Spleen (tissue), 7 donors: ENCODE measurements around the gene DUS2.

Experiments
- POLR2A ChIP-seq, 3 donors: fragments of 450-650 bp; IDR thresholded peaks; one replicate each; pipeline ENCODE4 v1.5.1; 2017; ENCODE audit warnings: antibody characterized with exemption in 3 of 3, mild to moderate bottlenecking in 1 of 3
- TF ChIP-seq, protein P1 (sequence below), 11 experiments: fragments of 200-600 bp in 7 of 11; fragments of 450-650 bp in 4 of 11; sonication (generic) in 4 of 11; IDR thresholded peaks in 8 of 11; conservative IDR thresholded peaks in 3 of 11; 1 replicate in 7 of 11; 2 replicates in 4 of 11; pipeline versions ENCODE4 v1.4.0 to v1.8.0; 2016 to 2021; ENCODE audit warnings: antibody characterized with exemption in 11 of 11, inconsistent platforms in 4 of 11, mild to moderate bottlenecking in 1 of 11
- donor health status: DM: no; HTN: no; CAD: no; lungs with moderate emphysema.
- donor health status: DM: no; HTN: no; CAD: no.
- donor health status: DM: no; HTN: no; CAD: no.

DNA sequence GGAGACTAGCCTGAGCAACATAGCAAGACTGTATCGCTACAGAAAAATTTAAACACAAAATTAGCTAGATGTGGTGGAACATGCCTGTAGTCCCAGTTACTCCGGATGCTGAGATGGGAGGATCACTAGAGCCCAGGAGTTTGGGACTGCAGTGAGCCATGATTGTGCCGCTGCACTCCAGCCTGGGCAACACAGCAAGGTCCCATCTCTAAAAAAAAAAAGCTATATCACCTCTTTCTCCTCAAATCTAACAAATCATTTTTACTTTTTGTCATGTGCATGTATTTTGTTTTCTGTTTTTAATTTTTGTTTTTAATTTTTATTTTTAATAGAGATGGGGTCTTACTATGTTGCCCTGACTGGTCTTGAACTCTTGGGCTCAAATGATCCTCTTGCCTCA is 5.9 kb downstream of the DUS2 start:
- TF ChIP-seq, protein P1, sequence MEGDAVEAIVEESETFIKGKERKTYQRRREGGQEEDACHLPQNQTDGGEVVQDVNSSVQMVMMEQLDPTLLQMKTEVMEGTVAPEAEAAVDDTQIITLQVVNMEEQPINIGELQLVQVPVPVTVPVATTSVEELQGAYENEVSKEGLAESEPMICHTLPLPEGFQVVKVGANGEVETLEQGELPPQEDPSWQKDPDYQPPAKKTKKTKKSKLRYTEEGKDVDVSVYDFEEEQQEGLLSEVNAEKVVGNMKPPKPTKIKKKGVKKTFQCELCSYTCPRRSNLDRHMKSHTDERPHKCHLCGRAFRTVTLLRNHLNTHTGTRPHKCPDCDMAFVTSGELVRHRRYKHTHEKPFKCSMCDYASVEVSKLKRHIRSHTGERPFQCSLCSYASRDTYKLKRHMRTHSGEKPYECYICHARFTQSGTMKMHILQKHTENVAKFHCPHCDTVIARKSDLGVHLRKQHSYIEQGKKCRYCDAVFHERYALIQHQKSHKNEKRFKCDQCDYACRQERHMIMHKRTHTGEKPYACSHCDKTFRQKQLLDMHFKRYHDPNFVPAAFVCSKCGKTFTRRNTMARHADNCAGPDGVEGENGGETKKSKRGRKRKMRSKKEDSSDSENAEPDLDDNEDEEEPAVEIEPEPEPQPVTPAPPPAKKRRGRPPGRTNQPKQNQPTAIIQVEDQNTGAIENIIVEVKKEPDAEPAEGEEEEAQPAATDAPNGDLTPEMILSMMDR (IDR thresholded peaks at IDR 0.05 in 8 of 11, conservative IDR thresholded peaks at IDR 0.05 in 3 of 11) = no peak
- no peak for TF ChIP-seq POLR2A (IDR thresholded peaks at IDR 0.05)
